ENCODE results near the gene LGALS9B.
"Not testable (repeated sequence)": the region's sequence is repeated elsewhere in the genome, so short reads cannot be mapped to it uniquely, and the experiment has no call there.

DNA sequence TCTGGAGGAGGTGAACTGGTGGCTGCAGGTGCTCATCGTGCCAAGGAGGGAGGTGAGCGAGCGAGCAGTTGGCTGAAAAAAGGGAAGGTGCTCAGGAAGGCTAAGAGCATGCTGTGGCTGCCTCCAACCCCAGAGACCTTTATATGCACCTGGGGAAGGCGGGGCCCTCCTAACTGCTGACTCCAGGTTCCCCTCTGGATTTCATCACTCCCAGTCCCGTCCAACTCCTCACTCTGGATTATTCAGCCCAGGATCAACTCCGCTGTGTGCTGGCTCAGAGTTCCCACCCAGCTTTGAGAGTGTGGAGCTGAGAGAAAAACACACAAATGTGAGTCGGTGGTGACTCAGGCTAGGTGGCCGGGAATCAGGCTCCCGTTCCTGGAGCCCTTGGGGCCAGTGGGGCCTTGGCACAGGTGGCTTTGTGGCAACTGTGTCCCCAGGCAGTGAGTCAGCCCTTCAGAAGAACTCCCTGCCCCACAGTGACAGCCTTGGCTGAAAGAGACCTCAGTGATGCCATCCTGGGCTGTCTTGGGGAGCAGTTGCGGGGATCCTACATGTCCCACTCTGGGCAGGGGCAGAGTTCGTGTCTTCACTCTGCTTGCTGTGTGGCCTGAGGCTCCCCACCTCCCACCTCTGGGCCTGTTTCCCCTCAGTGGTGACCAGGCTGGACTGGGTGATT, 37.2 kb upstream of the LGALS9B start:
- TF ChIP-seq, protein P1, sequence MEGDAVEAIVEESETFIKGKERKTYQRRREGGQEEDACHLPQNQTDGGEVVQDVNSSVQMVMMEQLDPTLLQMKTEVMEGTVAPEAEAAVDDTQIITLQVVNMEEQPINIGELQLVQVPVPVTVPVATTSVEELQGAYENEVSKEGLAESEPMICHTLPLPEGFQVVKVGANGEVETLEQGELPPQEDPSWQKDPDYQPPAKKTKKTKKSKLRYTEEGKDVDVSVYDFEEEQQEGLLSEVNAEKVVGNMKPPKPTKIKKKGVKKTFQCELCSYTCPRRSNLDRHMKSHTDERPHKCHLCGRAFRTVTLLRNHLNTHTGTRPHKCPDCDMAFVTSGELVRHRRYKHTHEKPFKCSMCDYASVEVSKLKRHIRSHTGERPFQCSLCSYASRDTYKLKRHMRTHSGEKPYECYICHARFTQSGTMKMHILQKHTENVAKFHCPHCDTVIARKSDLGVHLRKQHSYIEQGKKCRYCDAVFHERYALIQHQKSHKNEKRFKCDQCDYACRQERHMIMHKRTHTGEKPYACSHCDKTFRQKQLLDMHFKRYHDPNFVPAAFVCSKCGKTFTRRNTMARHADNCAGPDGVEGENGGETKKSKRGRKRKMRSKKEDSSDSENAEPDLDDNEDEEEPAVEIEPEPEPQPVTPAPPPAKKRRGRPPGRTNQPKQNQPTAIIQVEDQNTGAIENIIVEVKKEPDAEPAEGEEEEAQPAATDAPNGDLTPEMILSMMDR (IDR thresholded peaks at IDR 0.05): not testable (repeated sequence)
- TF ChIP-seq POLR2AphosphoS5, POLR2A (IDR thresholded peaks at IDR 0.05): not testable (repeated sequence)
